GM12891 (cell line): ENCODE results near the gene CX3CL1.

ENCODE experiments used
- POLR2A ChIP-seq: IDR thresholded peaks from 2 replicates; pipeline ENCODE4 v1.6.1; 2011; ENCODE audit warnings: low read depth, low read length, control low read depth
- POLR2AphosphoS5 ChIP-seq: IDR thresholded peaks from 2 replicates; pipeline ENCODE4 v1.6.1; 2011; ENCODE audit warnings: low read depth, low read length, control low read depth
- TAF1 ChIP-seq: IDR thresholded peaks from 2 replicates; pipeline ENCODE4 v1.6.1; 2011; ENCODE audit warnings: low read depth, low read length, control low read depth

GRCh38 chr16:57384248-57385070 is 12.2 kb downstream of the CX3CL1 start:
- TF ChIP-seq POLR2AphosphoS5 (no peak), TAF1 (no peak), POLR2A (no peak)
